AG09319 (cell line): ENCODE data around the gene ARFRP1.

Source experiments
- DNase-seq: peaks from one replicate; pipeline ENCODE4 v3.0.0-alpha.2; 2010; ENCODE audit warnings: low read depth; ENCODE audit errors: extremely low read depth
- CTCF ChIP-seq: IDR thresholded peaks from 2 replicates; pipeline ENCODE4 v1.5.1; 2011; ENCODE audit warnings: low read depth, mild to moderate bottlenecking, inconsistent platforms, low read length, moderate library complexity

Gene ARFRP1

GRCh38 chr20:63707558-63708300 is at the start of gene ARFRP1, which contains the start of gene ZGPAT:
Gene ARFRP1, minus strand, starts transcription at chr20:63707976. Its CDS starts 885 bp downstream, at chr20:63707091.
Gene ZGPAT, plus strand, starts transcription at chr20:63708039. Its CDS starts 542 bp downstream, at chr20:63708581.
- DNase-seq, result peak; percentile 56
- TF ChIP-seq CTCF, result no peak

- no peak for TF ChIP-seq CTCF
- DNase-seq, result no peak
These were observed 48.8 kb upstream of the ARFRP1 start for GRCh38 chr20:63756648-63756991.

- no peak for DNase-seq
- no peak for TF ChIP-seq CTCF
These were observed 48.3 kb upstream of the ARFRP1 start for GRCh38 chr20:63755933-63756647.

GRCh38 chr20:63754008-63754407 is 46.2 kb upstream of the ARFRP1 start:
- no peak for DNase-seq

GRCh38 chr20:63753381-63753780 is 45.6 kb upstream of the ARFRP1 start:
- TF ChIP-seq CTCF, result no peak
- no peak for DNase-seq

More at GRCh38 chr20:63754008-63754407, 46.2 kb upstream of the ARFRP1 start:
- no peak for TF ChIP-seq CTCF

- no peak for DNase-seq
- TF ChIP-seq CTCF, result no peak
These were observed 44.8 kb upstream of the ARFRP1 start for GRCh38 chr20:63752411-63753101.
